Skin of body (tissue), 2 donors: ENCODE results near the gene RNF126. TPM values are rescaled to one million over a fixed set of nuclear protein-coding genes. Genes with fewer than 3 reads are reported as not detected.
"Not testable (repeated sequence)": the region's sequence is repeated elsewhere in the genome, so short reads cannot be mapped to it uniquely, and the experiment has no call there.

Experiments
- DNase-seq: peaks from one replicate; lab custom pipeline; 2025; lab: John Stamatoyannopoulos, UW
- total RNA-seq: library from RNA; depleted of rRNA; stranded (reverse); fragments of >200 nt; gene quantifications from one replicate; pipeline ENCODE4 v1.2.3, GENCODE V29; 2014

Gene RNF126
- total RNA-seq, 1 donor from 2014 or later, result 17.5 TPM

DNA sequence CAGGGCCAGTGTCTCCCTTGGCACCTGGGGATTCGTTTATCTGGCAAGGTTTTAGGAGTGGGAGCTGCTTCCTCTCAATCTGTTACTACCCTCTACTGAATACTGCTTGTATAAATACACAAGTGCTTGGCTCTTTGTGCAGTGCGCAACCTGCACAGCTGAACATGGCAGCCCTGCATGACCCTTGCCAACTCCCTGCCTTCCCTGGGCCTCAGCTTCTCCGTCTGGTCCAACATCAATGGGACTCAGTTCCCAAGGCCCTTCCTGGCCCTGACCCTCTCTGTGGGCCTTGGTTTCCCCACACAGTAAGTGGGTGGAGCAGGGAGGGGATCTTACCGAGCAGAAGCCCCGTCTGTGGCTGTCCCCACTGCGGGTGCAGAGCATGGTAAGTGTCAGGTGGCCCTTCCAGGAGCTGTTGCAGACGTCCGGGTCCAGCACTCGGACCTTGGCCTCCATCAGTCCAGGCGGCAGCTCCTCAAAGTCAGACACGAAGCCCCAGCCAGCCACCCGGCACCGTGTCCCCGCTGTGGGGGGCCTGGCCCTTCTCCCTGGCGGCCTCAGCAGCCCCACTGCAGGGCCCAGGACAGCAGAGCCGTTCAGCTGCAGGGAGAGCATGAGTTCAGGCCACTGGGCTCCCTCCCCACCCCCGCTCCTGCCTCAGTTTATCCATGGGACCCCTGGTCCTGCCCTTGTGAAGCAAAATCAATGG lies 23.7 kb upstream of the RNF126 start:
- no peak for DNase-seq

DNA sequence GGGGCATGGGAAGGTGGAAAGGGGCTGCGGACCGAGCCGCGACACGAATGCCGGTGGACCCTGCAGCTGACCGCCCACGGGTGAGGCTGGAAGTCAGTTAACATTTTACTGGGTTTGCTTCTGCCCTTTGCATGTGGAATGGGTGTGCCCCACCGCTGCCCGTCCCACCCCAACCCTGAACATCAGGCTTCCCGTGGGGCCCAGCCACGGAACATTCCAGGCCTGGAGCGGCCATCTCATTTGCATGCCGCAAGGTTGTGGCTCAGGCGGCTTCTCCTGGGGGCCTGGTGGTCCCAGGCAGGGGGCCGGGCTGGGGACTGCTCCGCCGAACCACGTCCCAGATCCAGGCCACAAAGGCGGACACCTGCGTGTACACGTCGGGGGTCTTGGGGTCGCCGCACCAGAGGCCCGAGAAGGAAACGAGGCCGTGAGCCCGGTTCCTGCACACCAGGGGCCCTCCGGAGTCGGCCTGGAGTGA lies 22.5 kb upstream of the RNF126 start:
- no peak for DNase-seq

DNA sequence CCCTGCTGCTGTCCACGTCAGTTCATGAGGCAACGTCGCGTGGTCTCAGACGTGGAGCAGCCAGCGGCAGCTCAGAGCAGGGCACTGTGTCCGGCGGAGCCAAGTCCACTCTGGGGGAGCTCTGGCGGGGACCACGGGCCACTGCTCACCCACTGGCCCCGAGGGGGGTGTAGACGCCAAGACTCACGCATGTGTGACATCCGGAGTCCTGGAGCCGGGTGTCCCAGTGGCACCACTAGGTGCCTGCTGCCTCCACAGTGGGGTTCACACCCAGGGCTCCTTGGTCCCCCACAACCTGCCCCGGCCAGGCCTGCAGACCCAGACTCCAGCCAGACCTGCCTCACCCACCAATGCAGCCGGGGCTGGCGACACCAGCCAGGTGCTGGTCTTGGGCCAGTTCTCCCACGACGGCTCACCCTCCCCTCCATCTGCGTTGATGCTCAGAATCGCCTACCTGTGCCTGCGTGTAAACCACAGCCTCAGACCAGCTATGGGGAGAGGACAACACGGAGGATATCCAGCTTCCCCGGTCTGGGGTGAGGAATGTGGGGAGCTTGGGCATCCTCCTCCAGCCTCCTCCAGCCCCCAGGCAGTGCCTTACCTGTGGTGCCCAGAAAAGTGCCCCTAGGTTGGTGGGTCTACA lies 19.8 kb upstream of the RNF126 start:
- DNase-seq, result no peak

- DNase-seq, result no peak
These were observed 18.3 kb upstream of the RNF126 start for GRCh38 chr19:681029-682019.

DNA sequence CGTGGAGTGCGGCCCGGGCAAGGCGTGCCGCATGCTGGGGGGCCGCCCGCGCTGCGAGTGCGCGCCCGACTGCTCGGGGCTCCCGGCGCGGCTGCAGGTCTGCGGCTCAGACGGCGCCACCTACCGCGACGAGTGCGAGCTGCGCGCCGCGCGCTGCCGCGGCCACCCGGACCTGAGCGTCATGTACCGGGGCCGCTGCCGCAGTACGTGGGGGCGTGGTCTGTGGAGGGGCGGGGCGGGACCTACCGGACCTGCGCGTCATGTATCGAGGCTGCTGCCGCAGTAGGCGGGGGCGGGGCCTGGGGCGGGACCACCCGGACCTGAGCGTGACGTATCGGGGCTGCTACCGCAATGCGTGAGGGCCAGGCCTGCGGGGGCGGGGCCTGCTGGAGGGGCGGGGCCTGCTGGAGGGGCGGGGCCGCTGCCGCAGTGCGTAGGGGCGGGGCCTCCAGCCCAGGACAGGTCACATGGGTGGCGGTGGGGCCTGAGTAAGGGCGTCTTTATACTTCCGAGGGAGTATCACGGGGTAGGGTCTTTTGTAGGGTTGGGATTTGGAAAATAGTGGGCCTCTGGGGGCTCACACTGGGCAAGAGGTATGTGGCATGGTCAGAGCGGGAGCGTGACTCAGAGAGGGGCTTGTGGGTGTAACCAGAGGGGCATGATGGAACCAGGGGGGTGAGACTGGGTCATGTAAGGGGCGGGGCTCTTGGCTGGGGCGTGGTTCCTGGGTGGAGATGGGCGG lies 17.4 kb upstream of the RNF126 start:
- DNase-seq, result peak; percentile 99

GRCh38 chr19:679418-680286 lies 16.6 kb upstream of the RNF126 start:
- DNase-seq, result peak; percentile 84

DNA sequence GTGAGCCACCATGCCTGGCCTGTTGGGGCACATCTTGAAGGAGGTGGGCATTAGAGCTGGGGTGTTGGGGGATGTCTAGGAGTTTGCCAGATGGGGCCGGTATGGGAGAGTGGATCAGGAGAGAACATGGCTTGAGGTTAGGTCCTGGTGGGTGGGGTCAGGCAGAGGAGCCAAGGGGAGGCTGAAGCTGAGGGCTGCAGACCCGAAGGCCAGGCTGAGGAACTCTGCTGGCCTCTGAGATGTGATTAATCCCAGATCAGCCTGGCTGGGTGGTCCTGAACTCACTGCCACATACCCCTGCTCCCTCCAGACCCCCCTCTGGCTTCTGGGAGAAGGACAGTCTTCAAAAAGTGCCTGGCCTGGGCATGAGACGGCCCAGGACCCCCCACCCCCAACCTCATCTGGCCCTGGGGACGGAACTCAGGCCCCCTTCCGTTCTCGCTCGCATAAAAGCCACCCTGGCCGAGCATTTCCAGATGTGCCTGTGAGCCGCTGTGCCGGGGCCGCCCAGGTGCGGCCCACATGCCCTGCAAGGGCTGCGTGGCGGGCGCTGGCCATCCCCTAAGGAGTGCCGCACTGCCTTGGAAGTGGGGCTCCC lies 15.9 kb upstream of the RNF126 start:
- DNase-seq, result peak; percentile 53

GRCh38 chr19:677601-678436 lies 14.8 kb upstream of the RNF126 start:
- DNase-seq, result no peak

DNA sequence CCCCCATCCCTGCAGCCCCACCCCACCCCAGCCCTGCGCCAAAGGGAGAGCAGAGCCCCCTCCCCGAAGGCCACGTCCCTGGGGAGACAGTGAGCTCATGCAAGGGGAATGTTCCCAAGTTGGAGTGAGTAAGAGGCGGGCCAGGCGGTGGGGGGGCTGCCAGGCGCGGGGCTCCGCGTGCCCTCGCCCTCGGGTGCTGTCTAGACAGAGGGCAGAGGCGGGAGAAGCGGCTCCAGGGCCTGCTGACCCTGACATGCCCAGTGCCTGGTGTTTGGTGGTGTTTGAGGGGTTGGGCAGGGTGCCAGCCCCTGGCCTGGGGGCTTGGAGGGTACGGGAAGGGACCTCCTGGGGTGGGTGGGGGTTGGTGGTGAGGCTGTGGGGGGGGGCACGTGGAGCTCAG lies 14.2 kb upstream of the RNF126 start:
- DNase-seq, result peak; percentile 71

- no peak for DNase-seq
These were observed 13.5 kb upstream of the RNF126 start, which contains the start of gene FSTL3 for GRCh38 chr19:676339-677105. Gene FSTL3, plus strand, starts transcription at chr19:676392. Its CDS starts 32 bp downstream, at chr19:676424.

GRCh38 chr19:676007-676338 lies 13.0 kb upstream of the RNF126 start:
- no peak for DNase-seq

DNA sequence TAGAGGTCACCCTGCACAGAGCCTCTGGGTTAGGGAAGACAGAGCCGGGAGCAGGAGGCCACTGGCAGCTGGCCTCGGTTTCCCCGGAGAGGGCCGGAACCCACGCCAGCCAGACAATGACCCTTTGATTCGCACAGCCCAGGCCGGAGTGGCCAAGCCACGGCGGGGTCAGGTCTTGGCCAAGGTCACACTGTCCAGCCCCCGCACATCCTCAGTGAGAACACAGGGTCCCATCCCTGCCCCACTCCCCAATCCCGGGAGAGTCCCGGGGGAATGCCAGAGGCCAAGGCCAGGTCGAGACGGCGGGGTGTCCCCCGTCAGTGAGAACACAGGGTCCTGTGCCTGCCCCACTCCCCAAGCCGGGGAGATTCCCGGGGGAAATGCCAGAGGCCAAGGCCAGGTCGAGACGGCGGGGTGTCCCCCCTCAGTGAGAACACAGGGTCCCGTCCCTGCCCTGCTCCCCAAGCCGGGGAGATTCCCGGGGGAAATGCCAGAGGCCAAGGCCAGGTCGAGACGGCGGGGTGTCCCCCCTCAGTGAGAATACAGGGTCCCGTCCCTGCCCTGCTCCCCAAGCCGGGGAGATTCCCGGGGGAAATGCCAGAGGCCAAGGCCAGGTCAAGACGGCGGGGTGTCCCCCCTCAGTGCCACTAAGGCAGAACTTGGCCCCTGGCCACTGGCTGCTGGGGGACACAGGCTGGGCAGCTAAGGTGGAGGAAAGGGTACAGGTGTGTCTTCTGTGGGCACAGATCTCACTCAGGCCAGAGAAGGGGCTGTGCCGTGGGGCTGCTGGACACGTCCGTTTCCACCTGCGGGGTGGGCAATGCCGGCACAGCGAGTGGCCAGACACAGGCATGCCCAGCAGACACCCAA lies 11.5 kb upstream of the RNF126 start:
- no peak for DNase-seq

- DNase-seq, result no peak
These were observed 7.6 kb upstream of the RNF126 start for GRCh38 chr19:670609-671075.

DNA sequence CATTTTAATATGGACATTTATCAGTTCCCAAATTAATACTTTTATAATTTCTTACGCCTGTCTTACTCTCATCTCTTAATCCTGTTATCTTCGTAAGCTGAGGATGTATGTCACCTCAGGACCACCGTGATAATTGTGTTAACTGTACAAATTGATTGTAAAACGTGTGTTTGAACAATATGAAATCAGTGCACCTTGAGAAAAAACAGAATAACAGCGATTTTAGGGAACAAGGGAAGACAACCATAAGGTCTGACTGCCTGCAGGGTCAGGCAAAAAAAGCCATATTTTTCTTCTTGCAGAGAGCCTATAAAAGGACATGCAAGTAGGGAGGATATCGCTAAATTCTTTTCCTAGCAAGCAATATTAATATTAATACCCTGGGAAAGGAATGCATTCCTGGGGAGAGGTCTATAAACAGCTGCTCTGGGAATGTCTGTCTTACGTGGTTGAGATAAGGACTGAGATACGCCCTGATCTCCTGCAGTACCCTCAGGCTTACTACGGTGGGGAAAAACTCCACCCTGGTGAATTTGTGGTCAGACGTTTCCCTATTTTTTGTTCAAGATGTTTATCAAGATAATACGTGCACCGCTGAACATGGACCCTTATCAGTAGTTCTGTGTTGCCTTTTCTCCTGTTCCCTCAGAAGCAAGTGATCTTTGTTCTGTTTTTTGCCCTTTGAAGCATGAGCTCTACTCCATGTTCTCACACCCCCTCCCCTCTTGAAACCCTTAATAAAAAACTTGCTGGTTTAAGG lies 5.8 kb upstream of the RNF126 start:
- DNase-seq, result not testable (repeated sequence)

DNA sequence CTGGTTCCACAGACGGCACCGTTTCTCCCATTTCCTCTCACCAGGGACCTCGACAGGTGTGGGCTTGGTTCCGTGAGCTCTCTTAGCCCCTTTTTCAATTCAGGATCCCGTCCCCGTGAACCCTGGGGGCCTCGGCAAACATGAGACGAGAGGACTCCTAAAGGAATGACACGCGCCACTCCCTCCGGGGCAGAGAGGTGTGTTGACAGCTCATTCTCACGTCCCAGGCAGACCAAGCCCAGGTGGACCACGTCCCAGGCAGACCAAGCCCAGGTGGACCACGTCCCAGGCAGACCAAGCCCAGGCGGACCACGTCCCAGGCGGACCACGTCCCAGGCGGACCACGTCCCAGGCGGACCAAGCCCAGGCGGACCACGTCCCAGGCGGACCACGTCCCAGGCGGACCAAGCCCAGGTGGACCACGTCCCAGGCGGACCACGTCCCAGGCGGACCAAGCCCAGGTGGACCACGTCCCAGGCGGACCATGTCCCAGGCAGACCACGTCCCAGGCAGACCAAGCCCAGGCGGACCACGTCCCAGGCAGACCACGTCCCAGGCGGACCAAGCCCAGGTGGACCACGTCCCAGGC lies 4.1 kb upstream of the RNF126 start:
- DNase-seq, result not testable (repeated sequence)
